ENCODE results near the gene CRAMP1.
A peak's percentile ranks its signal among the peaks of the same experiment; 100 is the strongest.
"Not testable (repeated sequence)": the region's sequence is repeated elsewhere in the genome, so short reads cannot be mapped to it uniquely, and the experiment has no call there.

Gene CRAMP1

DNA sequence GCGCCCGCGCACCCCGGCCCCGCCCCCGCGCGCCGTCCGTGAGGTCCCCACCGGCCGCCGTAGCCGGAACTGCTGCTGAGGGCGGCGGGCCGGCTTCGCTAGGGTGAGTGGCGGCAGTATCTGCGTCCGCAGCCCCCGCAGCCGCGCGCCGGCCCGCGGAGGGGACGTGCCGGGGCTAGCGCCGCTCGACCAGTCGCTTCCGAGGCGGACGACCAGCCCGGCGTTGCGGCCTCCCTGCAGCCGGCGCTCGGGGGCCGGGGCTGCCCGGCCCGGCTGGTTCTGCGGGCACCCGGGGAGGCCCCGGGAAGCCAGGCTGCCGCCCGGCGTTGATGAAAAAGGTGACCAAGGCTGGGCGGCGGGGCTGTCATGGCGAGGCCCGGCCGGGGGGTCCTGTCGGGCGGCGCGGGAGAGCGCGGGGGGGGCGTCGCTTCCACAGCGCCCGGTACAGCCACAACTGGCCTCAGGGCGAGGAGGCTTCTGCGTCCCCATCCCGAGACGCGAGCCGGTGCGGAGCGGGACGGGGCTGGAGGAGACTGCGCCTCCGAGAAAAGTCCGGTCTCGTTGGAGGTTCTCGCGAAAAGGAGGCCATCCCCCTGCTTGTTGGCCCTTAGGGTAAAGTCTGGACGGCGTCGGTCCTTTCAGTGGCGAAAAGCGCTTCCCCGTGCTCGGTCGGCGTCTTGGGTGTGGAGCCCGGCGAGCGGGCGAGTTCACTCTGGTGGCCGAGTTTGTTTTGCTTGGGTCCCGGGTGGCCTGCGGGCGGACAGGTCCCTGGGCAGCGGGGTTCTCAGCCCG, at the start of gene CRAMP1:
Gene CRAMP1, plus strand, starts transcription at position 41 of the 792 bp plus-strand sequence. CDS start 2,280 bp downstream, outside the sequence.
- DNase-seq, result peak; percentile 35

GRCh38 chr16:1563786-1564185, 48.4 kb upstream of the CRAMP1 start:
- no peak for DNase-seq

DNA sequence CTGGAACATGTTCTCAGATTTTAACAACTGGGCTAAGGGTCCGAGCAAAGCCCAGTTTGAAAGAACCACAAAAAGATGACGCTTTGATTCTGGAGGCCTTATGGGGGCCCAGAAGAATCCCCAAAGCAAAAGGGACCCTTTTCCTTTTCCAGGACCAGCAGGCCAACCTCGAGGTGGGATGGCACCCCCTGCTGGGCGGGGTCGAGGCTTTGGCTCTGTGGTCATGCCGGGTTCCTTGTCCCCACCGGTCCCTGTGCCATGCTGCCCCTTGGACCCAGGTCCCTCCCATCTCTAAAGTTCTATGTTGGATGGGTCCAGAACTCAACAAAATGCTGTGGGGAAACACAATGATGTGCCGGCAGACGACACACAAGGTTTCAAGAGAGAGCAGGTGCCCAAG, 47.8 kb upstream of the CRAMP1 start:
- peak; percentile 35 for DNase-seq

GRCh38 chr16:1565083-1565805, 46.9 kb upstream of the CRAMP1 start:
- no peak for DNase-seq

- no peak for DNase-seq
These were observed 44.2 kb upstream of the CRAMP1 start for GRCh38 chr16:1567988-1568387.

DNA sequence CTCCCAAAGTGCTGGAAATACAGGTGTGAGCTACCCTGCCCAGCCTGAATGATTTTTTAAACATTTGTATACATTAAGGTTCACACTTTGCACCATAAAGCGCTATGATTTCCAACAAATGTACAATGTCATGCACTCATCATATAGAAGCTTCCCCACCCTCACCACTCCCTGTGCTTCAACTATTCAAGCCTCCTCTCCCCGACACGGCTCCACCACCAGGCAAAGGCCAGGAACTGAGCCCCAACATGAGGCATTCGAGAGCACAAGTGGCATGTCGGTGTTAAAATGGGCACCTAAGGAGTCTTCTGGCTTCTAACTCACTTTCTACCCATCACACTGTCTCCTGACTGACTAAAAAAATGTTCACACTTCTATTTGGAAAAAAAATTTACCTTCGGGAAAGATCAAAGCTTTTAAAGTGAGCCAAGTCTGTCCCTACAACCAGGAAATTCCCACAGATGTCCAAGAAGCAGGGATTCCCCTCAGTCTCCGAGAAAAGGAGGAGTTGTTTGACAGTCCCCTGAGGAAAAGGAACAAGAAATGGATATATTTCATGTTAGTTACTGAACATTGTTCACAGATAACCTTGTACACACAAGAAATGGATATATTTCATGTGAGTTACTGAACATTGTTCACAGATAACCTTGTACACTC, 41.0 kb upstream of the CRAMP1 start:
- no peak for DNase-seq

- DNase-seq, result no peak
These were observed 39.5 kb upstream of the CRAMP1 start for GRCh38 chr16:1572673-1573072.

- DNase-seq, result no peak
These were observed 38.9 kb upstream of the CRAMP1 start for GRCh38 chr16:1573301-1573700.

- no peak for DNase-seq
These were observed 36.6 kb upstream of the CRAMP1 start for GRCh38 chr16:1575578-1575977.

- no peak for DNase-seq
These were observed 32.9 kb upstream of the CRAMP1 start for GRCh38 chr16:1579214-1579613.

GRCh38 chr16:1580256-1580655, 31.9 kb upstream of the CRAMP1 start:
- no peak for DNase-seq

DNA sequence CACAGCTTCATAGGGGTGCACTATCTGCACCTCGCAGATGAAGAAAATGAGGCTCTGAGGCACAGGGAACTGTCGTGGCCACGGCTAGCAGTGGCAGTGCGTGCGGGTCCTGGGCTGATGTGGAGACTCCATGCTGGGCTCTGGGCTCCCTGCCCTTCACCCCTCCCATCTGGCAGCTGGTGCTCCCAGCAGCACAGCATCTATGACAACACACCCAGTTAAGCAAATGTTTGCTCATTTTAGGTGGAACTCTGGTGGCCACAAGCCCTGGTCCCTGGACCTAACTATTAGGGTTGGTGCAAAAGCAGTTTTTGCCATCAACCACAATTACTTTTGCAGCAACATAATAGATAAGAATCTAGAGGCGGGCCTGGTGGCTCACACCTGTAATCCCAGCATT, 31.2 kb upstream of the CRAMP1 start:
- no peak for DNase-seq

DNA sequence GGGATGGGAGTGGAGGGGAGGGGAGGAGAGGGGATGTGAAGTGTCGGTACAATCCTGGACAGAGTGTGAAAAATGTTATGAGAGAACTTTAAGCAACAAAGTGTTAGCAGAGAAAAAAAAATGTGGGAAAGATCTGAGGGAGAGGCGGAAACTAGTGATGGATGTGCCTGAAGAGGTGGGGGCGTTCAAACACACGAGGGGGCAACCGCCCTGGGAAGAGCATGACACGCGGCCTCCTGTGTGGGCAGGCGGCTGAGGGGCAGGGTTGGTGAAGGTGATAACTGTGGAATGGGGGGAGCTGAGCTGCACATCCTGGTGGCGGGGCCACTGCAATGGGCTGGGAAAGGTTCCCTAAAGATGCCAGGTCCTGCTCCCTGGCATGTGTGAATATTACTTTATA, 30.4 kb upstream of the CRAMP1 start:
- no peak for DNase-seq

DNA sequence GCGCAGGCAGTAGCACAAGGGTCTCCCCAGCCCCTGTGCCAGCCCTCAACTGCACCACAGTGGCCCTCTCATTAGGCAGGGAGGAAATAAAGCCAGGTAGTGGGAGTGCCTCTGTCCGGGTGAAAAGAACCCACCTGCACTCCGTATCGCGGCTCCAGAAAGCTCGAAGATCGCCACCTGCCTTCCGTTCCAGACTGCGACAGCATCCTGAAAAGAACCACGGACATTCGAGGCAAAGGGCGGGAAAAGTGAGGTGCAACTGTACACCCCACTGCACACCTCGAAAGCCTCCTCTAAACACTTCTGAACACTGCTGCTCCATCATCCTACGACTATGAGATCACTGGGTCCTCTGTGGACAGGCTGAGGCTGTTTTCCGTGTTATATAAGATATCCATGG, 29.0 kb upstream of the CRAMP1 start:
- DNase-seq, result no peak

DNA sequence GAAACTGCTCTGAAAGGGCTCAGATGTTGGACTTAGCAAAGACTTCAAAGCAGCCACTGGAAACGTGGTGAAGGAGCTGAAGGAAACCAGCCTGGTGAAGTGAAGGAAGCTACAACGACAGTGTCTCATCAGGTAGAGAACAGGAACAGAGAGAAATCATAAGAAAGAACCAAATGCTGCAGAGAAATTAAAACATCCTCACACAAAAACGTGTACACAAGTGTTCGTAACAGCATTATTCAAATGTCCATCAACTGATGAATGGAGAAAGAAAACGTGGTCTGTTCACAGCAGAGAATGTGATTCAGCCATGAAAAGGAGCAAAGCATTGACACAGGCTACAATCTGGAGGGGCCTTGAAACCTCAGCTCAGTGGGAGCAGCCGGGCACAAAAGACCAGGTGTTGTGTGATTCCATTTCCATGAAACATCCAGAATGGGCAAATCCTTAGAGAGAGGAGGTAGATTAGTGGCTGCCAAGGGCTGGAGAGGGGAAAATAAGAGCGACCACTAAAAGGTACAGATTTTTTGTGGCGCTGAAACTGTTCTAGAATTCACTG, 27.2 kb upstream of the CRAMP1 start:
- DNase-seq, result no peak

DNA sequence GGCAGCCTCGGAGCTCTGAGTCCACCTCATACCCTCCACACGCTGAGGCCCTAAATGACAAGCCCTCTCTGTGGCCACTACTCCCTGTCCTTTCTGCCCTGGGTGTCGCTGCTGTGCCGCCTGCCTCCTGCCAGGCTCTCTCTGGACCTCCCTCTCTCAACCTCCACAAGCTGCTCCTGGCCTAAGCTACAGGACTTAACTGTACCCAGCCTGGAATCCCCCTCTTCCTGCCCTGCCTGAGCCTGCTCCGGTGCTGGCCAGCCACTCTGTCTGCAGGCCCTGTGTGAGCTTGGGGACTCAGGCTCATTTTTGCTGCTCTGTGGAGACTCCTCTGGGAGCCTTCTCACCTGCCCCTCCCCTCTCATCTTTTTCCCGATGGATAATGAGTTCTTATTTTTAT, 21.8 kb upstream of the CRAMP1 start:
- DNase-seq, result no peak

DNA sequence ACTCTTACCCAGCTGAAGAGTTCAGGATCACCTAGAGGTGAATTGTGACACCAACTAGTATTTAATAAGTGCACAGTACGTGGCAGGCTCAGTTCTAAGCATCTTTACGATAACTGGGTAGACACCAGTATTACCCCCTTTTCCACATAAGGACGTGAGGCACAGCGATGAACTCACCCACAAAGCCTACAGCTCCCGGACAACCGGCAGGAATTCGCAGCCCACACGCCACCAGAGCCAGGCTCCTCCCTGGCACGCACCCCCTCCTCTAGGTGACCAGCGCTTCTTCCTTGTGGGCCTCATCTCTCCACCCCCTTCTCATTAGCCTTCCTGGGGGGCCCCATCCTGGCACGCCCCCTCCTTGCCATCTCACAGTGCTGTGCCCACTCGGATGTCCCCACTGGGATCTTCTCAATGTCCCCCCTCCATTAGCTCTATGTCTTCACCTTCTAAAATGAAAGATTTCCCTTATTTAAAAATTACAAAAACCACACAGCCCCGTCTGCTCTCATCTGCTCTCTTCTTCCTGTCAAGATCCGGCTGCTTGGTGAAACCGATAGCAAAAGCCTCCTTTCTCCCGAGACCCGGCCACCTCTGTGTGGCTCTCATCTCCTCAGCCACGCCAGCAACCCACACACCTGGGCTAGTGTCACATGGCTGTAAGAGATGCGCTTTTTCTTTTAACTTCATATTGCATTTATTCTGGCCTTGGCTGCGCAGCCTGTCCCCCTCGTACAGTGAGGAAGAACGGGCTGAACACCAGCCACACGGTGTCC, 21.0 kb upstream of the CRAMP1 start:
- no peak for DNase-seq

GRCh38 chr16:1592446-1592845, 19.7 kb upstream of the CRAMP1 start:
- no peak for DNase-seq

- DNase-seq, result not testable (repeated sequence)
These were observed 16.6 kb upstream of the CRAMP1 start for GRCh38 chr16:1595511-1595910.

GRCh38 chr16:1596516-1596915, 15.6 kb upstream of the CRAMP1 start:
- no peak for DNase-seq

DNA sequence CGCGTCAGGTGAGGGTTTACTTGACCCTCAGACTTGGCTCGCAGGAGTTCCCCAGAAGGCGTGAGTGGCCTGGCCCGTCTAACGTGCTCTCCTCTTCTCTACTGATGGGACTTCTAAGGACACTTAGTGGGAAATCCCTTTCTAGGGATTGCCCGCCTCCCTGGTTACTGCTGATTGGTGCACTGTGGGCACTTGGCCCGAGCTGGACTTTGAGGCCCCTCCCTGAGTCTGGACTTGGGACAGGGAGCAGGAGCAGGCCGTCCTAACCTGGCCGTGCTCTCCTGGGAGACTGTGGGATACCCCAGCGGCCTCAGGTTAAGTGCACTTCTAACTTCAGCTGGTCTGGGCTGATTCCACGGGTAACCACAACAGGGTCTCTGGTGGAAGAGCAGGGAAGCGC, 15.0 kb upstream of the CRAMP1 start:
- no peak for DNase-seq

- no peak for DNase-seq
These were observed 11.1 kb upstream of the CRAMP1 start for GRCh38 chr16:1601031-1601430.

- no peak for DNase-seq
These were observed 10.7 kb upstream of the CRAMP1 start for GRCh38 chr16:1601489-1601888.

Data from stimulated activated CD4-positive, alpha-beta T cell treated with anti-CD3 and anti-CD28 coated beads, Interleukin-15, amount 100 ng/mL, for 24 hours (primary cell).